ENCODE measurements around the gene C1orf52. TPM values are rescaled to one million over a fixed set of nuclear protein-coding genes. Genes with fewer than 3 reads are reported as not detected.

Gene C1orf52
- polyA plus RNA-seq, 2 of the 4 experiments (the other 2 are of a cell fraction) = 12.2 to 22.4 TPM

DNA sequence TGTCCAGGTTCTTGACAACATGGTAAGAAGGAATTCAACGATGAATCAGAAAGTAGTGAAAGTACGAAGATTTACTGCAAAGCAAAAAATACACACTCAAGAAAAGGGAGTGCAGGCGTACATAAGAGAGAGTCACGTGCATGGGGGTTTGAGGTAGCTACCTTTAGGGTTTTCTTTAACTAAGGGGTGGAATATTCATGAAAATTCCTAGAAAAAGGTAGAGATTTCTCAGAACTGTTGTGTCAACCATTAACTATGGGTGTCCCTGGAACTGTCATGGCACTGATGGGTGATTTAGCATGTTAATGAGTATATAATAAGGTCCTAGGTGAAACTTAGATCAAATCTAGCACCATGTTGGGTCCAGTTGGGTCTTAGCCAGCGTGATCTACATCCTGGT lies 36.1 kb downstream of the C1orf52 start:
- no peaks in the 10 kb centered on the region for H3K4me1 ChIP-seq
- no peak for ATAC-seq
- H3K9me3 ChIP-seq = no peaks in the 10 kb centered on the region
- H3K4me2 ChIP-seq = no peak overlapping the region
- no peak overlapping the region for H3K27ac ChIP-seq
- no peak overlapping the region for H3K4me3 ChIP-seq
- DNase-seq (ENCODE audit: low read depth in 1 of 2, low spot score in 1 of 2) = no peak
- WGBS (ENCODE audit: missing lambda C conversion rate) = 55% methylated on average over 5 of the region's 5 CpGs
- ChIA-PET CTCF (interaction anchor here (0.6 kb wide), 1 partner anchor 74 kb away, joined by 3 read pairs; no protein-coding TSS in a partner anchor), POLR2A (no interaction called here)
- TF ChIP-seq ZFP36 (IDR thresholded peaks at IDR 0.05; ENCODE audit: borderline replicate concordance, partially characterized antibody) = no peak
- TF ChIP-seq SREBF2 (IDR thresholded peaks at IDR 0.05) = no peak
- no peak for TF ChIP-seq KDM1A (IDR thresholded peaks at IDR 0.05; ENCODE audit: low read depth)
- TF ChIP-seq, protein P1, sequence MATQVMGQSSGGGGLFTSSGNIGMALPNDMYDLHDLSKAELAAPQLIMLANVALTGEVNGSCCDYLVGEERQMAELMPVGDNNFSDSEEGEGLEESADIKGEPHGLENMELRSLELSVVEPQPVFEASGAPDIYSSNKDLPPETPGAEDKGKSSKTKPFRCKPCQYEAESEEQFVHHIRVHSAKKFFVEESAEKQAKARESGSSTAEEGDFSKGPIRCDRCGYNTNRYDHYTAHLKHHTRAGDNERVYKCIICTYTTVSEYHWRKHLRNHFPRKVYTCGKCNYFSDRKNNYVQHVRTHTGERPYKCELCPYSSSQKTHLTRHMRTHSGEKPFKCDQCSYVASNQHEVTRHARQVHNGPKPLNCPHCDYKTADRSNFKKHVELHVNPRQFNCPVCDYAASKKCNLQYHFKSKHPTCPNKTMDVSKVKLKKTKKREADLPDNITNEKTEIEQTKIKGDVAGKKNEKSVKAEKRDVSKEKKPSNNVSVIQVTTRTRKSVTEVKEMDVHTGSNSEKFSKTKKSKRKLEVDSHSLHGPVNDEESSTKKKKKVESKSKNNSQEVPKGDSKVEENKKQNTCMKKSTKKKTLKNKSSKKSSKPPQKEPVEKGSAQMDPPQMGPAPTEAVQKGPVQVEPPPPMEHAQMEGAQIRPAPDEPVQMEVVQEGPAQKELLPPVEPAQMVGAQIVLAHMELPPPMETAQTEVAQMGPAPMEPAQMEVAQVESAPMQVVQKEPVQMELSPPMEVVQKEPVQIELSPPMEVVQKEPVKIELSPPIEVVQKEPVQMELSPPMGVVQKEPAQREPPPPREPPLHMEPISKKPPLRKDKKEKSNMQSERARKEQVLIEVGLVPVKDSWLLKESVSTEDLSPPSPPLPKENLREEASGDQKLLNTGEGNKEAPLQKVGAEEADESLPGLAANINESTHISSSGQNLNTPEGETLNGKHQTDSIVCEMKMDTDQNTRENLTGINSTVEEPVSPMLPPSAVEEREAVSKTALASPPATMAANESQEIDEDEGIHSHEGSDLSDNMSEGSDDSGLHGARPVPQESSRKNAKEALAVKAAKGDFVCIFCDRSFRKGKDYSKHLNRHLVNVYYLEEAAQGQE (IDR thresholded peaks at IDR 0.05) = no peak
- no peak for TF ChIP-seq BHLHE40 (IDR thresholded peaks at IDR 0.05; ENCODE audit: low read depth, low read length)
- no peak for TF ChIP-seq RARB (CRISPR knock-in tag; IDR thresholded peaks at IDR 0.05)
- no peak for TF ChIP-seq RAD21 (conservative IDR thresholded peaks at IDR 0.05 in 1 of 2, IDR thresholded peaks at IDR 0.05 in 1 of 2)
- TF ChIP-seq, protein P2, sequence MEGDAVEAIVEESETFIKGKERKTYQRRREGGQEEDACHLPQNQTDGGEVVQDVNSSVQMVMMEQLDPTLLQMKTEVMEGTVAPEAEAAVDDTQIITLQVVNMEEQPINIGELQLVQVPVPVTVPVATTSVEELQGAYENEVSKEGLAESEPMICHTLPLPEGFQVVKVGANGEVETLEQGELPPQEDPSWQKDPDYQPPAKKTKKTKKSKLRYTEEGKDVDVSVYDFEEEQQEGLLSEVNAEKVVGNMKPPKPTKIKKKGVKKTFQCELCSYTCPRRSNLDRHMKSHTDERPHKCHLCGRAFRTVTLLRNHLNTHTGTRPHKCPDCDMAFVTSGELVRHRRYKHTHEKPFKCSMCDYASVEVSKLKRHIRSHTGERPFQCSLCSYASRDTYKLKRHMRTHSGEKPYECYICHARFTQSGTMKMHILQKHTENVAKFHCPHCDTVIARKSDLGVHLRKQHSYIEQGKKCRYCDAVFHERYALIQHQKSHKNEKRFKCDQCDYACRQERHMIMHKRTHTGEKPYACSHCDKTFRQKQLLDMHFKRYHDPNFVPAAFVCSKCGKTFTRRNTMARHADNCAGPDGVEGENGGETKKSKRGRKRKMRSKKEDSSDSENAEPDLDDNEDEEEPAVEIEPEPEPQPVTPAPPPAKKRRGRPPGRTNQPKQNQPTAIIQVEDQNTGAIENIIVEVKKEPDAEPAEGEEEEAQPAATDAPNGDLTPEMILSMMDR (IDR thresholded peaks at IDR 0.05) = no peak
- no peak for FAIRE-seq

DNA sequence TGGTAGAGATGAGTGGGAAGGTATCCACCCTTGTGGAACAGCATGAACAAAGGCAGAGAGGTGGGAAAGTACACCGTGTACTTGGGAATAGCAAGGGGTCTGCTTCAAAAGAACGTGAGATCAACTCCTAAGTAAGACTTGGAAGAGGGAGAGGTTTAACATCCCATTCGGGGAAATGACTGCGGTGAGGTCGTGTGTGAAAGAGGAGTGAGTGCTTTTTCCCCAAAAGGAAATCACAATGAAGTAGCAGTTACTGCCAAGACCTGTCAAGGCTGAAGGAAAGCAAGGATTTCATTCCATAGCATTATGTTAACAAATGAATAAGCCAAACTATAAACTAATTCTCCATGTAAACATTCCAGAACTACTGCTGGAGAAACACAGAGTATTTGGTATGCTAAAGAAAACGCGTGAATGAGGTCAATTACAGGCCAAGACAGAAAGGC lies 38.7 kb downstream of the C1orf52 start:
- Histone ChIP-seq H3K4me1 (no peaks in the 10 kb centered on the region), H3K4me2 (no peak overlapping the region), H3K9me3 (no peaks in the 10 kb centered on the region), H3K4me3 (no peak overlapping the region), H3K27ac (no peak overlapping the region)
- DNase-seq (ENCODE audit: low read depth in 1 of 2, low spot score in 1 of 2) (no peak), ATAC-seq (no peak), FAIRE-seq (no peak)
- ChIA-PET CTCF (interaction anchor here (1.3 kb wide), 1 partner anchor 10 kb away, joined by 5 read pairs; no protein-coding TSS in a partner anchor), POLR2A (no interaction called here)
- no peak for TF ChIP-seq JUNB (IDR thresholded peaks at IDR 0.05)
- no peak for TF ChIP-seq RFX5 (IDR thresholded peaks at IDR 0.05)
- TF ChIP-seq EHMT2 (IDR thresholded peaks at IDR 0.05; ENCODE audit: low read depth) = no peak
- no peak for TF ChIP-seq KDM5A (IDR thresholded peaks at IDR 0.05)
- TF ChIP-seq HDAC2 (IDR thresholded peaks at IDR 0.05) = no peak
- TF ChIP-seq, protein P1 (IDR thresholded peaks at IDR 0.05) = no peak
- no peak for TF ChIP-seq ZSCAN20 (CRISPR knock-in tag; IDR thresholded peaks at IDR 0.05)
- TF ChIP-seq EHF (CRISPR knock-in tag; IDR thresholded peaks at IDR 0.05) = no peak
- TF ChIP-seq RNF2 (IDR thresholded peaks at IDR 0.05; ENCODE audit: borderline replicate concordance, low read depth) = no peak
- TF ChIP-seq, protein P3, sequence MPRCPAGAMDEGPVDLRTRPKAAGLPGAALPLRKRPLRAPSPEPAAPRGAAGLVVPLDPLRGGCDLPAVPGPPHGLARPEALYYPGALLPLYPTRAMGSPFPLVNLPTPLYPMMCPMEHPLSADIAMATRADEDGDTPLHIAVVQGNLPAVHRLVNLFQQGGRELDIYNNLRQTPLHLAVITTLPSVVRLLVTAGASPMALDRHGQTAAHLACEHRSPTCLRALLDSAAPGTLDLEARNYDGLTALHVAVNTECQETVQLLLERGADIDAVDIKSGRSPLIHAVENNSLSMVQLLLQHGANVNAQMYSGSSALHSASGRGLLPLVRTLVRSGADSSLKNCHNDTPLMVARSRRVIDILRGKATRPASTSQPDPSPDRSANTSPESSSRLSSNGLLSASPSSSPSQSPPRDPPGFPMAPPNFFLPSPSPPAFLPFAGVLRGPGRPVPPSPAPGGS (IDR thresholded peaks at IDR 0.05) = no peak
- TF ChIP-seq, protein P2 (IDR thresholded peaks at IDR 0.05) = no peak
- TF ChIP-seq NPAS2 (CRISPR knock-in tag; IDR thresholded peaks at IDR 0.05; ENCODE audit: borderline replicate concordance) = no peak
- no peak for TF ChIP-seq CBX8 (IDR thresholded peaks at IDR 0.05)
- WGBS (ENCODE audit: missing lambda C conversion rate) = 54% methylated on average over 7 of the region's 7 CpGs

Measured in A549 (cell line).